ENCODE measurements around the gene SP110.

Gene SP110

DNA sequence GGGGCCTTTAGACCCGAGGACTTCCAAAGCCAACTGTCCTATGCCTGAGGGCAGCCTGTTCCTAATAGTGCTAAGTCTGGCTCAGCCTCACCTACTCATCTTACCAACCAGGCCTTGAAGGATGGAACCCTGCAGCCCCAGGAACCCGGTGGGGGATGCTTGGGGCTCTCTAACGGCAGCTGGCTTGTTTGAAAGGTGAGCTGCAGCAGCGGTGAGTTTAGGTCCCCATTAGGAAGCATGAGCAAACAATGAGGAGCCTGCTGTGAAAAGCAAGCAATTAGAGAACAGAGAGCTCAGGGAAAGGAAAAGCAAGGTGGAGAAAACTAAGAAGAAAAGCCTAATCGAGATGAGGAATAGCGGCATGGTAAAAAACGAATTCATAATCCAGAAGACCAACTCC is 39.9 kb downstream of the SP110 start:
- TF ChIP-seq, protein P1, sequence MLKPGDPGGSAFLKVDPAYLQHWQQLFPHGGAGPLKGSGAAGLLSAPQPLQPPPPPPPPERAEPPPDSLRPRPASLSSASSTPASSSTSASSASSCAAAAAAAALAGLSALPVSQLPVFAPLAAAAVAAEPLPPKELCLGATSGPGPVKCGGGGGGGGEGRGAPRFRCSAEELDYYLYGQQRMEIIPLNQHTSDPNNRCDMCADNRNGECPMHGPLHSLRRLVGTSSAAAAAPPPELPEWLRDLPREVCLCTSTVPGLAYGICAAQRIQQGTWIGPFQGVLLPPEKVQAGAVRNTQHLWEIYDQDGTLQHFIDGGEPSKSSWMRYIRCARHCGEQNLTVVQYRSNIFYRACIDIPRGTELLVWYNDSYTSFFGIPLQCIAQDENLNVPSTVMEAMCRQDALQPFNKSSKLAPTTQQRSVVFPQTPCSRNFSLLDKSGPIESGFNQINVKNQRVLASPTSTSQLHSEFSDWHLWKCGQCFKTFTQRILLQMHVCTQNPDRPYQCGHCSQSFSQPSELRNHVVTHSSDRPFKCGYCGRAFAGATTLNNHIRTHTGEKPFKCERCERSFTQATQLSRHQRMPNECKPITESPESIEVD (tag by site-specific recombination; IDR thresholded peaks at IDR 0.05): no peak
- TF ChIP-seq TRIM28 (IDR thresholded peaks at IDR 0.05; ENCODE audit: borderline replicate concordance, low read length) (no peak), ZNF311 (tag by site-specific recombination; IDR thresholded peaks at IDR 0.05; ENCODE audit: borderline replicate concordance) (no peak), ZNF416 (tag by site-specific recombination; IDR thresholded peaks at IDR 0.05) (no peak), ZNF548 (tag by site-specific recombination; IDR thresholded peaks at IDR 0.05) (no peak), ZFP3 (tag by site-specific recombination; IDR thresholded peaks at IDR 0.05; ENCODE audit: low read depth) (no peak), KLF10 (tag by site-specific recombination; IDR thresholded peaks at IDR 0.05) (no peak), ZNF155 (tag by site-specific recombination; IDR thresholded peaks at IDR 0.05) (no peak), ZNF701 (tag by site-specific recombination; IDR thresholded peaks at IDR 0.05) (no peak), ZSCAN30 (tag by site-specific recombination; IDR thresholded peaks at IDR 0.05) (no peak), ZBTB11 (tag by site-specific recombination; conservative IDR thresholded peaks at IDR 0.05; ENCODE audit: low read depth) (no peak), ZNF843 (tag by site-specific recombination; IDR thresholded peaks at IDR 0.05) (no peak), ZNF266 (tag by site-specific recombination; IDR thresholded peaks at IDR 0.05; ENCODE audit: low read depth) (no peak)
- TF ChIP-seq, protein P2, sequence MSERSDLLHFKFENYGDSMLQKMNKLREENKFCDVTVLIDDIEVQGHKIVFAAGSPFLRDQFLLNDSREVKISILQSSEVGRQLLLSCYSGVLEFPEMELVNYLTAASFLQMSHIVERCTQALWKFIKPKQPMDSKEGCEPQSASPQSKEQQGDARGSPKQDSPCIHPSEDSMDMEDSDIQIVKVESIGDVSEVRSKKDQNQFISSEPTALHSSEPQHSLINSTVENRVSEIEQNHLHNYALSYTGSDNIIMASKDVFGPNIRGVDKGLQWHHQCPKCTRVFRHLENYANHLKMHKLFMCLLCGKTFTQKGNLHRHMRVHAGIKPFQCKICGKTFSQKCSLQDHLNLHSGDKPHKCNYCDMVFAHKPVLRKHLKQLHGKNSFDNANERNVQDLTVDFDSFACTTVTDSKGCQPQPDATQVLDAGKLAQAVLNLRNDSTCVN (tag by site-specific recombination; optimal IDR thresholded peaks at IDR 0.05): no peak
- Histone ChIP-seq H3K9me3 (ENCODE audit: control insufficient read depth, insufficient read depth, low read depth, low read length) (no peaks in the 10 kb centered on the region), H3K27ac (ENCODE audit: extremely low read depth, low read depth, low read length) (no peak overlapping the region), H3K4me3 (ENCODE audit: low read depth, low read length) (no peak overlapping the region), H3K4me1 (ENCODE audit: control insufficient read depth, insufficient read depth, low read length) (no peaks in the 10 kb centered on the region), H3K36me3 (ENCODE audit: control insufficient read depth in 2 of 2, insufficient read depth in 1 of 2, low read length in 2 of 2) (peaks cover 0 to 4% of the 10 kb centered on the region in 2 experiments; a peak in 1 of 3 replicates)
- ChIA-PET CTCF (interaction anchor here (0.6 to 0.9 kb wide), 2 partner anchors 113 to 540 kb away, joined by 3 read pairs; no protein-coding TSS in a partner anchor), POLR2A (no interaction called here)

DNA sequence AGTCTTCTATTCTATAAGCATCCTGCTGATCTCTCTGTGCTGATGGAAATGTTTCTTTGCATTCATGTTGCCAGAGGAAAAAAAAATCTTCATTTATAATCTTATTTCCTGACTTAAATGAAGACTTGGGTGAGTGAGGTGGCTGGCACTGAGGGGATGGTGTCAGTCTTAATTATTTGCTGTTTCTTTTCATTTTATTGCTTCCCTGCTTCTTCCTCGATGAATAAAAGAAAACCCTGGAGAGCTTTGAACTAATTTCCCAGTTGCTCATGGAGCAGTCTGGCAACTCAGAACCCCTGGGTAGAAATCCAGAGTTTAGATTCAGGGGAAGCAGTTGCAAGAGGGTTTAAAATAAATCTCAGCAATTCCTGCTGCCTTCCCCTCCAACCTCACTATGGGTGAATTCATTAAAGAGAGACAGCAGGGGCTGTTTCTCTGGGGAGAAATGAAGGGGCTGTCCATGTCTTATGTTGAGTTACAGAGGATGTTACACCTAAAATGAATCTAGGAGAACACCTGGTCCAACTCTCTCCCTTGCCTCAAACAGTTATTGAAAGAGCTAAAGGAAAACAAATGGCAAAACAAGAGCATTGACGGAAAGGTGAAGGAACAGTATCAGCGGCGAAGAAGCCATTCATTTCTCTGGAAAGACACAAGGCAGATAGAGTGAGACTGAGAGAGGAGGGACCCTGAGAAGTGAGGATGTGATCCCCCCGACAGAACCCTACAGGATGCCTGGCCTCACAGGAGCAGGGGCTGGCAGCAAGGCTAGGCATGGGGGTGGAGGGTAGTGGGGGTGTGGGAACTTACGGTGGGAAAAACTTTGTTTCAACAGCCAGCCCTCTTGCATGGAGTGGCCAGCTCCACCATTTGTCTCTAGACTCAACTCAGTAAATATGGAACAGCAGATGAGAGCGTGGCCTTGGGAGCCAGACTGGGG is 41.0 kb downstream of the SP110 start:
- Histone ChIP-seq H3K4me3 (ENCODE audit: low read depth, low read length) (no peak overlapping the region), H3K9me3 (ENCODE audit: control insufficient read depth, insufficient read depth, low read depth, low read length) (no peaks in the 10 kb centered on the region), H3K36me3 (ENCODE audit: control insufficient read depth in 2 of 2, insufficient read depth in 1 of 2, low read length in 2 of 2) (peaks cover 0 to 4% of the 10 kb centered on the region in 2 experiments; a peak in 1 of 3 replicates), H3K4me1 (ENCODE audit: control insufficient read depth, insufficient read depth, low read length) (no peaks in the 10 kb centered on the region), H3K27ac (ENCODE audit: extremely low read depth, low read depth, low read length) (no peak overlapping the region)
- TF ChIP-seq ZNF514 (tag by site-specific recombination; IDR thresholded peaks at IDR 0.05): no peak
- no peak for TF ChIP-seq ZFHX2 (tag by site-specific recombination; conservative IDR thresholded peaks at IDR 0.05)
- TF ChIP-seq ZNF558 (tag by site-specific recombination; IDR thresholded peaks at IDR 0.05): no peak
- no peak for TF ChIP-seq ZNF37A (tag by site-specific recombination; IDR thresholded peaks at IDR 0.05)
- TF ChIP-seq ZNF585B (tag by site-specific recombination; IDR thresholded peaks at IDR 0.05): no peak
- ChIA-PET POLR2A (no interaction called here), CTCF (no interaction called here)

Measured in HEK293 (cell line).